22Rv1 (cell line): ENCODE results near the gene CHKA.
A peak's percentile ranks its signal among the peaks of the same experiment; 100 is the strongest.

Source experiments
- H3K27ac ChIP-seq: fragments of 450-650 bp; 2 replicates; pipeline ENCODE4 v1.5.1; 2017
- CTCF ChIP-seq: fragments of 450-650 bp; IDR thresholded peaks from 2 replicates; pipeline ENCODE4 v1.5.1; 2017; ENCODE audit warnings: mild to moderate bottlenecking
- ZFX ChIP-seq: fragments of 450-650 bp; IDR thresholded peaks from 2 replicates; pipeline ENCODE4 v1.6.1; 2017; ENCODE audit warnings: antibody characterized with exemption, borderline replicate concordance

The CHKA gene

GRCh38 chr11:68043029-68043348 is 78.2 kb downstream of the CHKA start:
- TF ChIP-seq ZFX: no peak
- no peak overlapping the region for H3K27ac ChIP-seq

- TF ChIP-seq CTCF: no peak
- TF ChIP-seq ZFX: no peak
- H3K27ac ChIP-seq: no peak overlapping the region
Observed at GRCh38 chr11:68042219-68043028, 78.8 kb downstream of the CHKA start.

GRCh38 chr11:68041617-68042218 is 79.5 kb downstream of the CHKA start:
- H3K27ac ChIP-seq: no peak overlapping the region
- TF ChIP-seq ZFX: no peak
- no peak for TF ChIP-seq CTCF

GRCh38 chr11:68040957-68041591 is 80.1 kb downstream of the CHKA start:
- no peak overlapping the region for H3K27ac ChIP-seq
- TF ChIP-seq CTCF: no peak
- no peak for TF ChIP-seq ZFX

GRCh38 chr11:68040101-68040956 is 80.9 kb downstream of the CHKA start:
- no peak for TF ChIP-seq CTCF
- no peak for TF ChIP-seq ZFX

GRCh38 chr11:68039526-68040086 is 81.6 kb downstream of the CHKA start:
- H3K27ac ChIP-seq: peak overlapping the region; percentile 75
- TF ChIP-seq ZFX (no peak), CTCF (no peak)

More at GRCh38 chr11:68040101-68040956, 80.9 kb downstream of the CHKA start:
- no peak overlapping the region; the same call in 1 of the 2 replicates for H3K27ac ChIP-seq

- TF ChIP-seq CTCF (no peak), ZFX (no peak)
- H3K27ac ChIP-seq: peak within 1 kb of the TSS; percentile 75
Observed at GRCh38 chr11:68038718-68039525, 82.3 kb downstream of the CHKA start, which contains the start of gene TCIRG1. Gene TCIRG1, plus strand, starts transcription at chr11:68039025. Its CDS starts 2,247 bp downstream, at chr11:68041272.
